Nephron (organoid): ENCODE data around the gene HP1BP3.

Source experiments
- H3K27ac Mint-ChIP-seq, 3 experiments: 2 replicates each; pipeline ENCODE4 v1.8.0; 2020; ENCODE audit warnings: mixed read lengths in 3 of 3, mild to moderate bottlenecking in 2 of 3, moderate library complexity in 1 of 3
- H3K27me3 Mint-ChIP-seq: 2 replicates; pipeline ENCODE4 v1.8.0; 2021; ENCODE audit warnings: low read depth, mild to moderate bottlenecking, moderate library complexity, mixed read lengths
- H3K36me3 Mint-ChIP-seq: 2 replicates; pipeline ENCODE4 v1.8.0; 2020; ENCODE audit warnings: low read depth, mixed read lengths
- H3K4me1 Mint-ChIP-seq: 2 replicates; pipeline ENCODE4 v1.8.0; 2020; ENCODE audit warnings: mixed read lengths
- H3K4me3 Mint-ChIP-seq, 3 experiments: 2 replicates each; pipeline ENCODE4 v1.8.0; 2020; ENCODE audit warnings: mild to moderate bottlenecking in 3 of 3, mixed read lengths in 3 of 3, moderate library complexity in 2 of 3
- H3K9me3 Mint-ChIP-seq: 2 replicates; pipeline ENCODE4 v1.8.0; 2020; ENCODE audit warnings: mixed read lengths
- CTCF ChIP-seq, 3 experiments: fragments of 200-600 bp; sonication (generic); IDR thresholded peaks; one replicate each; pipeline ENCODE4 v1.5.0; 2021; ENCODE audit warnings: antibody characterized with exemption in 3 of 3; ENCODE audit not compliant: unreplicated experiment in 3 of 3

The HP1BP3 gene

DNA sequence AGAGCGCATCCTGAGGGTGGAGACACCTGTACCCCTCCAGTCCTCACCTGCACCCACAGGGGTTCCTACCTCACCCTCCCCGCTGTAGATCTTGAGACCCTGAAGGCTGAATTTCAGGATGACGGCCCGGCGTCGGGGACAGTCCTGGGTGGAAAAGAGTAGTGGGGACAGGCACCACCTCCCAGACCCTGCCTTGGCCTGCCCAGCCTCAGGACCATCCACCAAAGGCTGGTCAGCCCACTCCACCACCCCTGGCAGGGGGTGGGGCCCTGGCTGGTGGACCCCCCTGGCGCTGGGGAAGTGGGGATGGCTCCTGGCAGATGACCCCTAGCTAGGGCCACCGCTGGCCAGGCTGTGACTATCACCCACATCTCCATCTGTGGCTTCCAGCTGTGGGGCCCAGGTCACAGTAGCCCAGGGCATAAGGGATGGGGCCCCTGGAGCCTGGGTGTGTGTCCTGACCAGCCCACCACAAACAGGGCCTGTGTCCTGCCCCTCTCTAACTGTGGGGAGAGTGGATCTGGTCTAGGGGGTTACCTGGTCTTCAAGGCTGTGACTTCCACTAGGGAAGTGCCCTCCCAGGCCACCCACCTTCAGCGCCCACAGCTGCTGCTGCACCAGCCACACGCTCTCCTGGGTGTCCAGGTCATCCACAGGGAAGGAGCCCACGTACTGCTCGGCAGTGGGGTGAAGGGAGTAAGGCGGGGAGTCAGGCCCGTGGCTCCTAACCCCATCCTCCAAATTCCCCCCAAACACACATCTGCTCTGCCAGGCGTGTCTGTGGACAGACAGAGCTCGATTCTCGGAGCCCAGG, 60.0 kb downstream of the HP1BP3 start:
- peaks cover 52% of the 10 kb centered on the region for H3K27me3 Mint-ChIP-seq

GRCh38 chr1:20726118-20726911, 60.8 kb downstream of the HP1BP3 start:
- H3K27me3 Mint-ChIP-seq, result peaks cover 53% of the 10 kb centered on the region
- no peaks in the 10 kb centered on the region for H3K9me3 Mint-ChIP-seq
- H3K27ac Mint-ChIP-seq, result no peak overlapping the region
- no peaks in the 10 kb centered on the region for H3K36me3 Mint-ChIP-seq
- TF ChIP-seq CTCF (IDR thresholded peaks at IDR 0.05; ENCODE audit: unreplicated experiment in 3 of 3), result no peak
- H3K4me3 Mint-ChIP-seq, result no peak overlapping the region
- peaks cover 4% of the 10 kb centered on the region for H3K4me1 Mint-ChIP-seq

More for the DNA sequence above, 60.0 kb downstream of the HP1BP3 start:
- no peak for TF ChIP-seq CTCF (IDR thresholded peaks at IDR 0.05; ENCODE audit: unreplicated experiment in 3 of 3)
- no peak overlapping the region for H3K4me3 Mint-ChIP-seq
- H3K4me1 Mint-ChIP-seq, result peaks cover 4% of the 10 kb centered on the region
- H3K27ac Mint-ChIP-seq, result no peak overlapping the region
- no peaks in the 10 kb centered on the region for H3K9me3 Mint-ChIP-seq
- H3K36me3 Mint-ChIP-seq, result no peaks in the 10 kb centered on the region

DNA sequence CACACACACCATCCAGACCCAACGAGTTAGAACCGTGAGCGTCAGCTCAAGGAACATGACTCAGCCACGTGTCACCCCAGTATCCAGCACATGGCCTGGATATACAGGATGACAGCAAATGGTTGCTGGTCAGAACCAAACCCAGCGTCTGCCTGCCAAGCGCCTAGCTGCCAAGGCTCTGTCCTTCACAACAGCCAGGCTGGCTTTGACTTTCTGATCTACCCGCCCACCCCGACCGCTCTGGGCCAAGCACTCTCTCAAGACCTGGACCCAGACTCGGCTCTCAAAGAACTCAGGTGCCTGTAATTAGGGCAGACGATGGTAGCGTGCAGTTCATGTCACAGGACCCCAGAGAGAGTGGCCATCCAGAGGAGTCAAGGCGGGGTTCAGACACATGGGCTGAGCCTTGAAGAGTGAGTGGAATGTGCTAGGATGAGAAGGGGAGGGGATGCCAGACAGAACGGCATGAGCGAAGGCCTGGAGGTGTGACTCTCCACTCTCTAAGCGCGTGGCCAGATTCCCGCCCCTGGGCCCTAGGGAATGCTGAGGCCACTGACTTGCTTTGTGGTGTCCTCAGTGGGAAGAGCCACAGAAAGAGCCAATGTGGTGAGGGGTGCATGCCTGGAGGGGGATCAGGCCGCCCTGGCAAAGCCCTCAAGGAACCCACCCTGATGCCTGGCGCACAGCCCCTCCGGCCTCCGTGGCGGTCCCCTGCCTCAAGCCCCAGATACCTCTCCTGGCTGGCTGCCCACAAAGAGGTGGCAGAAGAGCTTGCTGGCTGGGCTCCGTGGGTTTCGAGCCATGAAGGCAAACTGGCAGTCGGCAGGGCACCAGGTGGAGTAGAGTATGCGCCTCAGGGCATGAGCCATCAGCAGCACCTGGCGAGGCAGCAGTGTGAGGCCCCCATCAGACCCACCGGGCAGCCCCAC, 61.7 kb downstream of the HP1BP3 start:
- no peak for TF ChIP-seq CTCF (IDR thresholded peaks at IDR 0.05; ENCODE audit: unreplicated experiment in 3 of 3)
- Mint-ChIP-seq H3K36me3 (no peaks in the 10 kb centered on the region), H3K4me3 (no peak overlapping the region), H3K27me3 (peaks cover 50% of the 10 kb centered on the region), H3K27ac (no peak overlapping the region), H3K4me1 (peaks cover 4% of the 10 kb centered on the region), H3K9me3 (no peaks in the 10 kb centered on the region)

GRCh38 chr1:20724364-20725188, 62.5 kb downstream of the HP1BP3 start:
- peaks cover 50% of the 10 kb centered on the region for H3K27me3 Mint-ChIP-seq
- H3K4me3 Mint-ChIP-seq, result no peak overlapping the region
- no peak overlapping the region for H3K27ac Mint-ChIP-seq
- TF ChIP-seq CTCF (IDR thresholded peaks at IDR 0.05; ENCODE audit: unreplicated experiment in 3 of 3), result no peak
- no peaks in the 10 kb centered on the region for H3K36me3 Mint-ChIP-seq
- no peaks in the 10 kb centered on the region for H3K9me3 Mint-ChIP-seq
- no peaks in the 10 kb centered on the region for H3K4me1 Mint-ChIP-seq
